ENCODE measurements around the gene SPPL2B. TPM values are rescaled to one million over a fixed set of nuclear protein-coding genes. Genes with fewer than 3 reads are reported as not detected.

The SPPL2B gene
- total and polyA plus RNA-seq, 9 of the 15 experiments (the other 6 are each of a cell fraction or from before 2014, with no cell fraction given) = 0.20 to 81.2 (median 15.1) TPM

GRCh38 chr19:2312820-2313501, 15.5 kb upstream of the SPPL2B start (continued):
- TF ChIP-seq PRDM10 (IDR thresholded peaks at IDR 0.05; ENCODE audit: partially characterized antibody) (no peak), TRIM24 (IDR thresholded peaks at IDR 0.05) (peak in 1 of 2 experiments; percentile 56; a peak in 1 of 4 replicates)

GRCh38 chr19:2315121-2315817, 13.2 kb upstream of the SPPL2B start:
- in situ Hi-C loops (cut with MboI) = loop anchor here (5.0 to 10.0 kb wide), 2 partner anchors 80 to 158 kb away; partner anchors contain the start of genes PLEKHJ1 and SF3A2
- ChIA-PET CTCF (ENCODE audit: low intra/inter-chr PET ratio) (no interaction called here), POLR2A (interaction anchor here (0.6 to 4.2 kb wide), 3 partner anchors 12 to 1784 kb away, joined by 3 to 13 read pairs (median 5); partner anchors contain the start of genes CDC34, LSM7 and SPPL2B)
- TF ChIP-seq CBX3 (IDR thresholded peaks at IDR 0.05; ENCODE audit: borderline replicate concordance in 1 of 2, low read length in 2 of 2) (peak in 1 of 2 experiments; percentile 95; a peak in 2 of 3 replicates), TRIM28 (IDR thresholded peaks at IDR 0.05) (peak; percentile 95), TRIM24 (IDR thresholded peaks at IDR 0.05) (peak in 1 of 2 experiments; percentile 51; a peak in 2 of 4 replicates), LCOR (CRISPR knock-in tag; IDR thresholded peaks at IDR 0.05) (peak; percentile 54; the same call in 1 of the 2 replicates), ZNF431 (CRISPR knock-in tag; IDR thresholded peaks at IDR 0.05) (no peak), ZEB2 (IDR thresholded peaks at IDR 0.05) (0 out of 2 replicates have a peak, but pooled peaks have one; percentile 16), ZNF280A (IDR thresholded peaks at IDR 0.05; ENCODE audit: low read depth, partially characterized antibody) (peak; percentile 74), ZNF445 (CRISPR knock-in tag; IDR thresholded peaks at IDR 0.05; ENCODE audit: low read depth) (peak; percentile 63; the same call in 1 of the 2 replicates), RHOXF2B (CRISPR knock-in tag; conservative IDR thresholded peaks at IDR 0.05) (no peak), U2AF2 (optimal IDR thresholded peaks at IDR 0.05; ENCODE audit: low read depth, low read length) (no peak), ASH1L (IDR thresholded peaks at IDR 0.05; ENCODE audit: borderline replicate concordance, low read depth, partially characterized antibody) (no peak), CBX5 (IDR thresholded peaks at IDR 0.05; ENCODE audit: borderline replicate concordance, low read depth) (peak; percentile 71; the same call in 1 of the 2 replicates)

More at GRCh38 chr19:2315121-2315817, 13.2 kb upstream of the SPPL2B start:
- Histone ChIP-seq H3K9ac (ENCODE audit: insufficient read depth in 1 of 2, low read depth in 2 of 2, low read length in 2 of 2) (no peak overlapping the region), H3K27me3 (ENCODE audit: control insufficient read depth in 2 of 2, insufficient read depth in 2 of 2, low read length in 2 of 2) (no peaks in the 10 kb centered on the region), H4K20me1 (replicated peaks; ENCODE audit: control insufficient read depth, insufficient read depth, low read length) (no peaks in the 10 kb centered on the region), H3K27ac (ENCODE audit: extremely low read depth, low read depth, low read length) (no peak overlapping the region), H3K9me1 (ENCODE audit: control insufficient read depth, insufficient read depth, low read length) (no peaks in the 10 kb centered on the region), H3K9me3 (replicated peaks; ENCODE audit: control insufficient read depth, insufficient read depth, low read depth, low read length) (peaks cover 12% of the 10 kb centered on the region), H3K36me3 (ENCODE audit: control insufficient read depth, insufficient read depth, low read length) (no peaks in the 10 kb centered on the region), H3K4me2 (ENCODE audit: insufficient read depth, low read length) (0 out of 2 replicates have a peak overlapping the region, but pooled peaks have one; percentile 30), H3K4me3 (no peak overlapping the region), H3K79me2 (ENCODE audit: control insufficient read depth, insufficient read depth, low read length) (no peaks in the 10 kb centered on the region), H2AFZ (ENCODE audit: low read depth, low read length) (no peak overlapping the region; the same call in 1 of the 2 replicates), H3K4me1 (replicated peaks in 1 of 2; ENCODE audit: control insufficient read depth in 2 of 2, insufficient read depth in 2 of 2, low read length in 2 of 2) (peaks cover 3 to 36% of the 10 kb centered on the region in 2 experiments; a peak in 3 of 5 replicates)
- ATAC-seq = no peak
- peak; percentile 40 for FAIRE-seq
- WGBS (ENCODE audit: insufficient coverage, low coverage, missing lambda C conversion rate) = 59% methylated on average over 7 of the region's 7 CpGs
- peak in 1 of 4 experiments; percentile 28 for DNase-seq (ENCODE audit: extremely low read depth in 1 of 4, low spot score in 3 of 4)
- intact Hi-C loops (cut with micrococcal nuclease) = loop anchor here (2.0 to 5.0 kb wide), 2 partner anchors 38 to 158 kb away; no protein-coding TSS in a partner anchor
- no TSS peak for BruUV-seq (replicated peaks)

Measured in K562 (cell line).